ENCODE results near the gene ZRANB1. TPM values are rescaled to one million over a fixed set of nuclear protein-coding genes. Genes with fewer than 3 reads are reported as not detected.

The ZRANB1 gene
- polyA plus RNA-seq, 1 of the 3 experiments (the other 2 are of a cell fraction), result 6.2 TPM

- TF ChIP-seq SMC3 (IDR thresholded peaks at IDR 0.05; ENCODE audit: low read depth, low read length) (no peak), FOXJ3 (CRISPR knock-in tag; IDR thresholded peaks at IDR 0.05) (no peak), RFX5 (IDR thresholded peaks at IDR 0.05; ENCODE audit: low read length) (no peak), NRF1 (IDR thresholded peaks at IDR 0.05; ENCODE audit: low read depth, low read length) (no peak)
Measured at GRCh38 chr10:124966008-124966407, 24.1 kb downstream of the ZRANB1 start (continued).

GRCh38 chr10:124967255-124967654 lies 25.3 kb downstream of the ZRANB1 start:
- CTCF ChIA-PET, result no interaction called here
- TF ChIP-seq JUND (IDR thresholded peaks at IDR 0.05), result no peak
- no peak for TF ChIP-seq MXI1 (IDR thresholded peaks at IDR 0.05; ENCODE audit: low read depth, low read length)
- no peak for TF ChIP-seq MEF2A (IDR thresholded peaks at IDR 0.05; ENCODE audit: borderline replicate concordance, low read depth)
- no peak for TF ChIP-seq RFX5 (IDR thresholded peaks at IDR 0.05; ENCODE audit: low read length)
- no peak for TF ChIP-seq TAF1 (IDR thresholded peaks at IDR 0.05; ENCODE audit: borderline replicate concordance, low read depth, low read length)
- TF ChIP-seq CHD2 (IDR thresholded peaks at IDR 0.05; ENCODE audit: low read length, partially characterized antibody), result no peak
- no peak for TF ChIP-seq SMC3 (IDR thresholded peaks at IDR 0.05; ENCODE audit: low read depth, low read length)
- TF ChIP-seq TCF12 (IDR thresholded peaks at IDR 0.05), result no peak
- TF ChIP-seq GABPA (IDR thresholded peaks at IDR 0.05; ENCODE audit: low read depth), result no peak
- TF ChIP-seq NFIC (IDR thresholded peaks at IDR 0.05; ENCODE audit: borderline replicate concordance), result no peak
- no peak for TF ChIP-seq TEAD4 (IDR thresholded peaks at IDR 0.05; ENCODE audit: borderline replicate concordance, insufficient read depth)
- no peak for TF ChIP-seq FOSL2 (IDR thresholded peaks at IDR 0.05; ENCODE audit: borderline replicate concordance, low read depth)
- no peak for TF ChIP-seq MAX (IDR thresholded peaks at IDR 0.05; ENCODE audit: low read depth)
- no peak for TF ChIP-seq ZBTB33 (IDR thresholded peaks at IDR 0.05; ENCODE audit: borderline replicate concordance, low read depth)
- TF ChIP-seq IRF3 (IDR thresholded peaks at IDR 0.05; ENCODE audit: low read depth, low read length), result no peak
- no peak for TF ChIP-seq GATA2 (CRISPR knock-in tag; IDR thresholded peaks at IDR 0.05)
- TF ChIP-seq USF1 (IDR thresholded peaks at IDR 0.05; ENCODE audit: borderline replicate concordance, low read depth), result no peak

More at GRCh38 chr10:124967255-124967654, 25.3 kb downstream of the ZRANB1 start:
- POLR2A ChIA-PET, result no interaction called here
- H3K27me3 ChIP-seq (ENCODE audit: insufficient read depth), result no peaks in the 10 kb centered on the region
- DNase-seq, result no peak
- no peak overlapping the region for H3K4me2 ChIP-seq
- no peak overlapping the region for H3K9ac ChIP-seq
- no peaks in the 10 kb centered on the region for H3K9me2 ChIP-seq
- no peak overlapping the region for H2AFZ ChIP-seq (ENCODE audit: low read depth)
- H3K4me3 ChIP-seq (ENCODE audit: low read depth in 2 of 2, low read length in 1 of 2), result no peak overlapping the region
- H3F3A ChIP-seq (replicated peaks; ENCODE audit: insufficient read depth), result peaks cover 4% of the 10 kb centered on the region
- peaks cover 0 to 5% of the 10 kb centered on the region in 2 experiments; a peak in 2 of 4 replicates for H3K4me1 ChIP-seq (ENCODE audit: control insufficient read depth in 1 of 2, insufficient read depth in 2 of 2, low read depth in 1 of 2, low read length in 1 of 2)
- H3K9me3 ChIP-seq, result no peaks in the 10 kb centered on the region
- H3K36me3 ChIP-seq (replicated peaks in 1 of 2; ENCODE audit: control insufficient read depth in 1 of 2, insufficient read depth in 2 of 2, low read length in 1 of 2), result peaks cover 28 to 38% of the 10 kb centered on the region in 2 experiments
- H4K20me1 ChIP-seq (ENCODE audit: insufficient read depth), result peaks cover 48% of the 10 kb centered on the region
- WGBS (ENCODE audit: low lambda C conversion rate), result 92% methylated on average over 2 of the region's 2 CpGs
- H3K27ac ChIP-seq (ENCODE audit: low read depth in 2 of 2, low read length in 1 of 2), result no peak overlapping the region
- H3K79me2 ChIP-seq (ENCODE audit: insufficient read depth), result peaks cover 87% of the 10 kb centered on the region

All from SK-N-SH (cell line).